NB4 (cell line): Measurements from ENCODE around the gene ETV5.

Experiments
- MAX ChIP-seq: IDR thresholded peaks from 2 replicates; pipeline ENCODE4 v1.6.1; 2011; ENCODE audit warnings: low read depth, low read length
- MYC ChIP-seq: IDR thresholded peaks from 2 replicates; pipeline ENCODE4 v1.6.1; 2011; ENCODE audit warnings: low read depth, low read length
- POLR2A ChIP-seq: IDR thresholded peaks from 2 replicates; pipeline ENCODE4 v1.6.1; 2011; ENCODE audit warnings: mild to moderate bottlenecking; ENCODE audit not compliant: insufficient read length; ENCODE audit errors: extremely low read depth
- TF ChIP-seq, protein P1 (sequence below): IDR thresholded peaks from one replicate; pipeline ENCODE4 v1.5.1; 2012; ENCODE audit warnings: low read depth, low read length

GRCh38 chr3:186099178-186099577 is 9.7 kb downstream of the ETV5 start:
- TF ChIP-seq POLR2A (no peak), MAX (no peak), MYC (no peak)
- TF ChIP-seq, protein P1, sequence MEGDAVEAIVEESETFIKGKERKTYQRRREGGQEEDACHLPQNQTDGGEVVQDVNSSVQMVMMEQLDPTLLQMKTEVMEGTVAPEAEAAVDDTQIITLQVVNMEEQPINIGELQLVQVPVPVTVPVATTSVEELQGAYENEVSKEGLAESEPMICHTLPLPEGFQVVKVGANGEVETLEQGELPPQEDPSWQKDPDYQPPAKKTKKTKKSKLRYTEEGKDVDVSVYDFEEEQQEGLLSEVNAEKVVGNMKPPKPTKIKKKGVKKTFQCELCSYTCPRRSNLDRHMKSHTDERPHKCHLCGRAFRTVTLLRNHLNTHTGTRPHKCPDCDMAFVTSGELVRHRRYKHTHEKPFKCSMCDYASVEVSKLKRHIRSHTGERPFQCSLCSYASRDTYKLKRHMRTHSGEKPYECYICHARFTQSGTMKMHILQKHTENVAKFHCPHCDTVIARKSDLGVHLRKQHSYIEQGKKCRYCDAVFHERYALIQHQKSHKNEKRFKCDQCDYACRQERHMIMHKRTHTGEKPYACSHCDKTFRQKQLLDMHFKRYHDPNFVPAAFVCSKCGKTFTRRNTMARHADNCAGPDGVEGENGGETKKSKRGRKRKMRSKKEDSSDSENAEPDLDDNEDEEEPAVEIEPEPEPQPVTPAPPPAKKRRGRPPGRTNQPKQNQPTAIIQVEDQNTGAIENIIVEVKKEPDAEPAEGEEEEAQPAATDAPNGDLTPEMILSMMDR: no peak
